Mesenteric fat pad (tissue), 1 donor: ENCODE measurements around the gene KIRREL3. TPM values are rescaled to one million over a fixed set of nuclear protein-coding genes. Genes with fewer than 3 reads are reported as not detected.

Experiments used
- DNase-seq: peaks from one replicate; pipeline ENCODE4 v3.0.0-alpha.2; 2020; ENCODE audit warnings: low spot score
- total RNA-seq: library from RNA; stranded (reverse); fragmentation: NEBNext Ultra II Directional; extraction: Animal tissue kit (Norgen Biotek cat#: 25700); gene quantifications from one replicate; pipeline ENCODE4 v1.2.1, GENCODE V29; 2021
- donor health status: DM: yes; HTN: yes; CAD: no.

KIRREL3 gene
- total RNA-seq, 1 donor from 2014 or later, result 0.13 TPM

GRCh38 chr11:126680700-126681099, 319.9 kb downstream of the KIRREL3 start:
- DNase-seq, result no peak

GRCh38 chr11:126680131-126680530, 320.4 kb downstream of the KIRREL3 start:
- no peak for DNase-seq

GRCh38 chr11:126679033-126679432, 321.5 kb downstream of the KIRREL3 start:
- no peak for DNase-seq

- no peak for DNase-seq
Measured at GRCh38 chr11:126676536-126676935, 324.0 kb downstream of the KIRREL3 start.

GRCh38 chr11:126673319-126673718, 327.3 kb downstream of the KIRREL3 start:
- no peak for DNase-seq

- DNase-seq, result no peak
Measured at GRCh38 chr11:126669416-126669815, 331.2 kb downstream of the KIRREL3 start.

- DNase-seq, result no peak
Measured at GRCh38 chr11:126664643-126665042, 335.9 kb downstream of the KIRREL3 start.

GRCh38 chr11:126663749-126664592, 336.6 kb downstream of the KIRREL3 start:
- DNase-seq, result no peak

GRCh38 chr11:126662035-126662790, 338.4 kb downstream of the KIRREL3 start:
- DNase-seq, result no peak

- DNase-seq, result no peak
Measured at GRCh38 chr11:126660761-126661425, 339.7 kb downstream of the KIRREL3 start.

DNA sequence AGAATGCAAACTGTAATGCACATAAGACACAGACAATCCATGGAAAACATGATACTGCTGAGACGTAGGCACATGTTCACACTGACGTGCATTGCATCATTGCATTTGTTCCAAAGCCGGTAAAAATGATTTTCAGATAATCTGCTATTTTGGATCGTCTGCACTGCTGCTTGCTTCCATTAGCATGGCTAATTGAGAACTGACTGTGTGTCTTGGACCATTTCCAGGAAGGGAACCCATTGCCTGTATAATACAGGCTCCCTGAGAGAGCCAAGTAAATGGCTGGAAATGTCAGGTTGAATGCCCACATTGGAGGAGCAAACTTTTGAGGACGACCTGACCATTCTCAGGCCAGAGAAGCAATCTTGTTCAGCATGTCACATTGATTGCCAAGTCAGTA, 340.2 kb downstream of the KIRREL3 start:
- DNase-seq, result no peak

GRCh38 chr11:126658306-126659056, 342.1 kb downstream of the KIRREL3 start:
- no peak for DNase-seq

DNA sequence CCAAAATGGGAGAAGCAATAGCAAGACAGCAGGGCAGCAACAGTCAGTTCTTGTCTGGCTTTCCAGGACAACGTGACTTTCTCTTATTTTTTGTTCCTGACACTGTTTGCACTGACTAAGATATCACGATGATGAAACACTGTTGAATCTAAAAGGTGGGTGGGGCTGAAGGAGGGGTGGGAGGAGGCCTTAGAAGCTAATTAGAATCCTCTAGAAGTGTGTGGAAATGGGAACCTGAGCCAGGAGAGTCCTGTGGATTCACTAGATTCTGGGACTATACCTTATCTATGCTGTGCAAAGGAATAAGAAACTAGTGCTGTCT, 344.8 kb downstream of the KIRREL3 start:
- DNase-seq, result no peak

DNA sequence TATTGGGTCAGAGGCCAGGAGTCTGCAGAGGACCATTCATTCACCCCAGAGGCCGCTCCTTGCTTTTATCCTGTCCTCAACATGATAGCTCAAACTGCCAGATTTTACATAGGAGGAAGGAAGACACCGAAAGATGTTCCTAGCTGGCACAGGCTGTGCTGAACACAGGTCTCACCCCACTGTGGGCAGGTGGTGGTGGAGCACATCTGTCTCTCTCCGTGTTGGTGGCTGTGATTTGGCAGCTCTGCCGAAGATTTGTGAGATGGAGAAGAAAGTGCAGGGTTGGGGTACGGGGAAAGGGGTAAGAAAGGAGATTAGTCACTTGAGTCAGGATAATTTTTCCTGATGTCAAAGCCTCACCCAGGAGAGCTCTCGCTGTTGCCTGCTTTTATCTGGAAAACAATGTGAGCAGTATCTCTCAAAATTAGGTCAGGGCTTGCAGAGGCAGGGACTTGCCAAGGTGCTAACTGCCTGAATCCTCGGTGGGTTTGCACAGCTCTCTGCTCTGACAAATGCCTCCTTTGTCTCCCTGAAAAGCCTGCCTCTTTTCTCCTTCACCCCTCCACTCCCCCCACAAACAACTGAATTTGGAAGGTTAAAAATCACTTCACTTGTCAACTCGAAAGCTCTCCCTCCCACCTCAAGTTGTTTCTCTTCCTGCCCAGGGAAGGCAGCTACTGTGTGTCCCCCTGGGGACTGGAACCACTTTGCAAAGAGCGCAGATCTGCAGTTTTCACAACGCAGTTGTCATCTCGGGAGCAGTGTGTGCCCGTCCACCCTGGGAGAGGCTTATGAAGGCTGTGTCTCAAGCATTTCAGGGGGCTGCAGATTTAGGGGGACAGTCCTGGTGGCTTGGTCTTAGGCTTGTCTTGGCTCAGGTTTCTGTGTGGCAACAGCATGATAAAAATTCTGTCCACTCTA, 345.4 kb downstream of the KIRREL3 start:
- DNase-seq, result no peak

DNA sequence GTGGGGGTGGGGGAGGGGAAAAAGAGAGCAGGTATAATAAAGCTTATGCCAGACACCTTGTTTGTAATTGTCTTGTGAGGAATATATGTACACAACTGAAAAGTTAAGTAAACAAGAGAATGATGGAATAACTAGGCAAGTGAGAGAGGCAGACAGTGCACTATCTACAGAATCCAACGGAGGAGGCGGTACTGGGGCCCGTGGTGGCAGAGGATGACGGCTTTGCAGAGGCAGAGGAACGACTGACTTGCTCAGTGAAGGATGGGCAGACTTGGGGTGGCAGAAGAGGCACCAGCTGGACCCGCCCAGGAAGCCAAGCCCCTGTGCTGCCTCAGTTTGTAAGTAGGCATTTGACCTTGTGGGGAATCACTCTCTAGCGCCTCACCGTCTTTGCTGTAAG, 347.5 kb downstream of the KIRREL3 start:
- no peak for DNase-seq

DNA sequence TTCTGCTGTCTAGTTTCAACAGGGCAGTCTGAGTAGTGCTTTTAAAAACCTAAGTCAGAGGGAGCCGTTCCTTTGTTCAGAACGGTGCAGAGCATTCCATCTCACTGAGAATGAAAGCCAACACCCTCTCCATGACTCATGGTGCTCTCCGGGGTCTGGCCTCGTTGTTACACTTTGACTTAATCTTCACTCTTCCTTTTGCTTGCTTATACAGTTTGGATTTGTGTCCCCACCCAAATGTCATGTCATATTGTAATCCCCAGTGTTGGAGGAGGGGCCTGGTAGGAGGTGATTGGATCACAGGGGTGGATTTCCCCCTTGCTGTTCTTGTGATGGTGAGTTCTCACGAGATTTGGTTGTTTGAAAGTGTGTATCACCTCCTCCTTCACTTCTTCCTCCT, 352.8 kb downstream of the KIRREL3 start:
- DNase-seq, result no peak

- DNase-seq, result no peak
Measured at GRCh38 chr11:126646701-126647557, 353.6 kb downstream of the KIRREL3 start.

GRCh38 chr11:126645186-126645585, 355.4 kb downstream of the KIRREL3 start:
- no peak for DNase-seq

- DNase-seq, result no peak
Measured at GRCh38 chr11:126640186-126640585, 360.4 kb downstream of the KIRREL3 start.
